Measurements from ENCODE around the gene UBAC2. TPM values are rescaled to one million over a fixed set of nuclear protein-coding genes. Genes with fewer than 3 reads are reported as not detected.

The UBAC2 gene
- total and polyA plus RNA-seq, 2 experiments from 2014 or later: 78.2 to 83.1 TPM

DNA sequence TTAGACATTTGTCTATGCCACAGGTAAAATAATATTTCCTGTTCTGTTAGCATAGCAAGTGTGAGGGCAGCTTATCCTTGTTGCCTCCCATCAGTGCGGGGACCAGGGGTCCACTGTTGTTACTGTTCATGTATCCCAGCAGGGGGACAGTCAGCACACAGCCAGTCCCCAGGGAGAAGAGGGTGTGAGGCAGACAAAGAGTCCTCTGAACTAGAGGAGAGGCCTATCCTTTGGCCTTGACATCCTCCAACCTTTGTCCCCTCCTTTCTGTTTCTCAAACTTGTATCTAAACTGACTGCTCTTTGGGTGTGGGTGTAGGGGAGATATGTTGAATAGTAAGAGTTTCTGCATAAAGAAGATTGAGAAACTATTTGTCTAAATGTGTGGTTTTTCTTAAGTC lies 60.4 kb downstream of the UBAC2 start:
- no peak for DNase-seq (ENCODE audit: low spot score)
- H3K4me3 ChIP-seq: no peak overlapping the region
- no peaks in the 10 kb centered on the region for H3K9me3 ChIP-seq (ENCODE audit: low read depth)
- H3K9me2 ChIP-seq (replicated peaks; ENCODE audit: insufficient read depth): no peaks in the 10 kb centered on the region
- no peaks in the 10 kb centered on the region for H3K27me3 ChIP-seq
- no peak overlapping the region for H2AFZ ChIP-seq
- no peaks in the 10 kb centered on the region for H4K20me1 ChIP-seq (ENCODE audit: insufficient read depth, poor library complexity, severe bottlenecking)
- 100% methylated on average over 1 of the region's 1 CpG for WGBS (ENCODE audit: low lambda C conversion rate, missing lambda C conversion rate)
- no peak for TF ChIP-seq EZH2 (IDR thresholded peaks at IDR 0.05; ENCODE audit: borderline replicate concordance)
- TF ChIP-seq EZH2phosphoT487 (IDR thresholded peaks at IDR 0.05; ENCODE audit: low read depth, severe bottlenecking, unreplicated experiment): no peak
- TF ChIP-seq, protein P1, sequence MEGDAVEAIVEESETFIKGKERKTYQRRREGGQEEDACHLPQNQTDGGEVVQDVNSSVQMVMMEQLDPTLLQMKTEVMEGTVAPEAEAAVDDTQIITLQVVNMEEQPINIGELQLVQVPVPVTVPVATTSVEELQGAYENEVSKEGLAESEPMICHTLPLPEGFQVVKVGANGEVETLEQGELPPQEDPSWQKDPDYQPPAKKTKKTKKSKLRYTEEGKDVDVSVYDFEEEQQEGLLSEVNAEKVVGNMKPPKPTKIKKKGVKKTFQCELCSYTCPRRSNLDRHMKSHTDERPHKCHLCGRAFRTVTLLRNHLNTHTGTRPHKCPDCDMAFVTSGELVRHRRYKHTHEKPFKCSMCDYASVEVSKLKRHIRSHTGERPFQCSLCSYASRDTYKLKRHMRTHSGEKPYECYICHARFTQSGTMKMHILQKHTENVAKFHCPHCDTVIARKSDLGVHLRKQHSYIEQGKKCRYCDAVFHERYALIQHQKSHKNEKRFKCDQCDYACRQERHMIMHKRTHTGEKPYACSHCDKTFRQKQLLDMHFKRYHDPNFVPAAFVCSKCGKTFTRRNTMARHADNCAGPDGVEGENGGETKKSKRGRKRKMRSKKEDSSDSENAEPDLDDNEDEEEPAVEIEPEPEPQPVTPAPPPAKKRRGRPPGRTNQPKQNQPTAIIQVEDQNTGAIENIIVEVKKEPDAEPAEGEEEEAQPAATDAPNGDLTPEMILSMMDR (IDR thresholded peaks at IDR 0.05; ENCODE audit: poor library complexity): no peak
- peaks cover 3% of the 10 kb centered on the region for H3K79me2 ChIP-seq
- no peaks in the 10 kb centered on the region for H3K36me3 ChIP-seq (replicated peaks; ENCODE audit: insufficient read depth, low read depth)
- no peak overlapping the region for H3K4me2 ChIP-seq
- no peaks in the 10 kb centered on the region for H3K4me1 ChIP-seq (ENCODE audit: insufficient read depth)
- H3K27ac ChIP-seq: no peak overlapping the region

DNA sequence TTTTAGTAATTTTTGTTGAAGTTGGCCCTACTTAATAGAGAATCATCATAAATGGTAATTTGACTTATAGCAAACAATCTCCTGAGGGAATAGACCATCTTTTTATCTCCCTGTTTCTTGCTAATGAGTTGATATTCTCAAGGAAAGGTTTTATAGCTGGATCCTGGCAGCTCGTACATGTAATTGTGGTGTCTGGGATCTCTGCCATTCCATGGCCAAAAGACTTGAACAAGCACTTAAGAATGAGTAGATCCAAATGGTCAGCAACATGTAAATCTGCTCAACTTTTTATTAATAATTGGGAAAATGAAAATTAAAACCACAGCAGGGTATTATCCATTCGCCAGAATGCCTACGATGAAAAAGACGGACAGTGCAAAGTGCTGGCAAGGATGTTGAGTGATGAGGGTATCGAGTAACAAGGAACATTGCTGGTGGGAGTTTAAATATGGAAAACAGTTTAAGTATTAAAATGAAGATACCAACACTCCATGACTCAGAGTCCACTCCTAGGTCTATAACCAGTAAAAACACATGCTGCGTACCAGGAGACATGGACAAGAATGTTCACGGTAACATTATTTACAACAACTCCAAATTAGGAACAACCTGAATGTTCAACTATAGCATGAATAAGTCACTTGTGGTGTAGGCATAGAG lies 62.6 kb downstream of the UBAC2 start:
- Histone ChIP-seq H3K9me3 (ENCODE audit: low read depth) (no peaks in the 10 kb centered on the region), H3K4me1 (ENCODE audit: insufficient read depth) (no peaks in the 10 kb centered on the region), H3K36me3 (replicated peaks; ENCODE audit: insufficient read depth, low read depth) (no peaks in the 10 kb centered on the region), H3K4me2 (no peak overlapping the region), H3K27me3 (no peaks in the 10 kb centered on the region), H3K27ac (no peak overlapping the region), H3K4me3 (no peak overlapping the region), H3K9me2 (replicated peaks; ENCODE audit: insufficient read depth) (no peaks in the 10 kb centered on the region), H3K79me2 (no peaks in the 10 kb centered on the region), H4K20me1 (ENCODE audit: insufficient read depth, poor library complexity, severe bottlenecking) (no peaks in the 10 kb centered on the region), H2AFZ (no peak overlapping the region)
- no peak for DNase-seq (ENCODE audit: low spot score)
- TF ChIP-seq EZH2phosphoT487 (IDR thresholded peaks at IDR 0.05; ENCODE audit: low read depth, severe bottlenecking, unreplicated experiment): no peak
- no peak for TF ChIP-seq EZH2 (IDR thresholded peaks at IDR 0.05; ENCODE audit: borderline replicate concordance)
- TF ChIP-seq, protein P1 (IDR thresholded peaks at IDR 0.05; ENCODE audit: poor library complexity): no peak
- WGBS (ENCODE audit: low lambda C conversion rate, missing lambda C conversion rate): 95% methylated on average over 7 of the region's 7 CpGs

DNA sequence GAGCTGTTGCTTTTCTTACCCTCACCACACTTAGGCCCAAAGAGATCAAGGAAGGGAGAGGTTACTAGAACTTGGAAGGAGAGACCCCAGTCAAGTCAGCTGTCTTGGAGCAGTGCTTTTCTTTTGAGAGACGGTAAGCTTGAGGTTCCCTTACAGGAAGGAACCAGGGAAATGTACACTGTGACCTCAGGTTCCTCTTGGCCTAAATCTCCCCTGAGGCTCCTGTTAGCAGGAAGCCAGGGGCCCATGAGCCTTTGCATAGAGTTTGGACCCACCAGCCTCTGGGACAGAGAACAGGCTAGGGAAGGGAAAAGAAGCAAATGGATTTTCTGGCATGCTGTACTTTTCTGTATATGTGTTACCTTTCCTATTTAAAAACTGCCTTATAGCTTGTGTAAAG lies 63.4 kb downstream of the UBAC2 start:
- Histone ChIP-seq H4K20me1 (ENCODE audit: insufficient read depth, poor library complexity, severe bottlenecking) (no peaks in the 10 kb centered on the region), H3K36me3 (replicated peaks; ENCODE audit: insufficient read depth, low read depth) (no peaks in the 10 kb centered on the region), H2AFZ (no peak overlapping the region), H3K79me2 (no peaks in the 10 kb centered on the region), H3K9me3 (ENCODE audit: low read depth) (no peaks in the 10 kb centered on the region), H3K27ac (no peak overlapping the region), H3K4me3 (no peak overlapping the region), H3K27me3 (no peaks in the 10 kb centered on the region), H3K4me1 (ENCODE audit: insufficient read depth) (no peaks in the 10 kb centered on the region), H3K9me2 (replicated peaks; ENCODE audit: insufficient read depth) (no peaks in the 10 kb centered on the region), H3K4me2 (no peak overlapping the region)
- no peak for TF ChIP-seq EZH2phosphoT487 (IDR thresholded peaks at IDR 0.05; ENCODE audit: low read depth, severe bottlenecking, unreplicated experiment)
- no peak for TF ChIP-seq EZH2 (IDR thresholded peaks at IDR 0.05; ENCODE audit: borderline replicate concordance)
- WGBS (ENCODE audit: low lambda C conversion rate, missing lambda C conversion rate): 43% methylated on average over 1 of the region's 1 CpG
- DNase-seq (ENCODE audit: low spot score): no peak

DNA sequence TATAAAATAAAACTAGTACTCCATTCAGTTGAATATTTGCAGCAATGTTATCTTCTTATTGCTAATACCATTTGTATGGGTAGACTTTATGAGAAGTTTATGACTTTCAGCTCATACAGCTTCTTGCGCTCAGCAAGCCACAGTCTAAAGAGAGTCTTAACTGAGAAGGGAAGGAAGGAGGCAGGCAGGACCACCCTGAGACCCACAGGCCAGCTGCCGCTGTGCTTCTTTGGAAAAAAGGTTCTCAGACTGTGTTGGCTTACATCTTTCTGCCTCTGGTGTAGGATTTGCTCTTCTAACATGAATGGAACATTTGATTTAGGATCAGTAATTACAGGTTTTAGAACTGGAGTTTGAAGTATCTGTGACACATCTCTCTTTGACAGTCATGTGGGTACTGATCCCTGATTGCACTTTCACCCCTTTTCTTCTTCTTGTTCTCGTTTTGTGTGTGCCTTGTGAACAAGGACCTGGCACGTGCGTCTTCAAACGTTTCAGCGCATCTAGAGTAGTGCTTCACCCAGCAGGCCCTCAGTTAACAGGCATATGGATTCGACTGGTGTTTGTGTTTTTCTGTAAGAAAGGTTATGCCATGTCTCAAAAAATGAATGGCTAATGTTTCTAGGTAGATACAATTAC lies 64.6 kb downstream of the UBAC2 start:
- H3K4me1 ChIP-seq (ENCODE audit: insufficient read depth): no peaks in the 10 kb centered on the region
- 83% methylated on average over 8 of the region's 8 CpGs for WGBS (ENCODE audit: low lambda C conversion rate, missing lambda C conversion rate)
- H3K4me2 ChIP-seq: no peak overlapping the region
- H4K20me1 ChIP-seq (ENCODE audit: insufficient read depth, poor library complexity, severe bottlenecking): no peaks in the 10 kb centered on the region
- no peak overlapping the region for H2AFZ ChIP-seq
- no peaks in the 10 kb centered on the region for H3K36me3 ChIP-seq (replicated peaks; ENCODE audit: insufficient read depth, low read depth)
- TF ChIP-seq EZH2phosphoT487 (IDR thresholded peaks at IDR 0.05; ENCODE audit: low read depth, severe bottlenecking, unreplicated experiment): no peak
- TF ChIP-seq EZH2 (IDR thresholded peaks at IDR 0.05; ENCODE audit: borderline replicate concordance): no peak
- TF ChIP-seq, protein P1 (IDR thresholded peaks at IDR 0.05; ENCODE audit: poor library complexity): no peak
- H3K9me3 ChIP-seq (ENCODE audit: low read depth): no peaks in the 10 kb centered on the region
- H3K79me2 ChIP-seq: no peaks in the 10 kb centered on the region
- no peak overlapping the region for H3K4me3 ChIP-seq
- H3K27me3 ChIP-seq: no peaks in the 10 kb centered on the region
- no peaks in the 10 kb centered on the region for H3K9me2 ChIP-seq (replicated peaks; ENCODE audit: insufficient read depth)
- no peak for DNase-seq (ENCODE audit: low spot score)
- H3K27ac ChIP-seq: no peak overlapping the region

Measured in hepatocyte (in vitro differentiated cells).